Lower leg skin (tissue), 3 donors: ENCODE results near the gene PLEKHM3.

Source experiments
- POLR2A ChIP-seq, 2 donors: fragments of 450-650 bp; IDR thresholded peaks; one replicate each; pipeline ENCODE4 v1.6.1; 2016 to 2017; ENCODE audit warnings: antibody characterized with exemption in 2 of 2, mild to moderate bottlenecking in 1 of 2, moderate library complexity in 1 of 2
- TF ChIP-seq, protein P1 (sequence below), 3 donors: fragments of 450-650 bp; IDR thresholded peaks; one replicate each; pipeline ENCODE4 v1.5.1; 2016; ENCODE audit warnings: antibody characterized with exemption in 3 of 3, mild to moderate bottlenecking in 3 of 3, moderate library complexity in 2 of 3

DNA sequence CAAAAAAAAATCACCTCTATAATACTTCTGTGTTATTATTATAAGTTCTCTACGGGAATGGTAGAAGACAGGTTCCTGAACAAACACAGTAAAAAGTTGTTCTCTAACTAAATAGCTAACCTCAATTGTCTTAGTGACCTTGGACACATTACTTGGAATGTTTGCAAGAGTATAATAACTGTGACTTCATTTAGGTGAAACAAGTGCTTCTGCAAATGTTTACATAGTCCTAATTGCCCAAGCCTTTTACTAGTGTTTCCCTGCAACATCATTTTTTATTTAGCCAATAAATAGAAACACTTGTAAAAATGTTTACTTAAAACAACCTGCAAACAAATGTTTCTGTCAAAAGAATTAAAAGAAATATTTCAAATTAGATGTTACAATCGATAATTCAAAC lies 9.9 kb downstream of the PLEKHM3 start:
- TF ChIP-seq, protein P1, sequence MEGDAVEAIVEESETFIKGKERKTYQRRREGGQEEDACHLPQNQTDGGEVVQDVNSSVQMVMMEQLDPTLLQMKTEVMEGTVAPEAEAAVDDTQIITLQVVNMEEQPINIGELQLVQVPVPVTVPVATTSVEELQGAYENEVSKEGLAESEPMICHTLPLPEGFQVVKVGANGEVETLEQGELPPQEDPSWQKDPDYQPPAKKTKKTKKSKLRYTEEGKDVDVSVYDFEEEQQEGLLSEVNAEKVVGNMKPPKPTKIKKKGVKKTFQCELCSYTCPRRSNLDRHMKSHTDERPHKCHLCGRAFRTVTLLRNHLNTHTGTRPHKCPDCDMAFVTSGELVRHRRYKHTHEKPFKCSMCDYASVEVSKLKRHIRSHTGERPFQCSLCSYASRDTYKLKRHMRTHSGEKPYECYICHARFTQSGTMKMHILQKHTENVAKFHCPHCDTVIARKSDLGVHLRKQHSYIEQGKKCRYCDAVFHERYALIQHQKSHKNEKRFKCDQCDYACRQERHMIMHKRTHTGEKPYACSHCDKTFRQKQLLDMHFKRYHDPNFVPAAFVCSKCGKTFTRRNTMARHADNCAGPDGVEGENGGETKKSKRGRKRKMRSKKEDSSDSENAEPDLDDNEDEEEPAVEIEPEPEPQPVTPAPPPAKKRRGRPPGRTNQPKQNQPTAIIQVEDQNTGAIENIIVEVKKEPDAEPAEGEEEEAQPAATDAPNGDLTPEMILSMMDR (IDR thresholded peaks at IDR 0.05), result no peak
- TF ChIP-seq POLR2A (IDR thresholded peaks at IDR 0.05), result no peak
